NCI-H1417 (cell line): ENCODE data around the gene CR1L.
"Not testable (repeated sequence)": the region's sequence is repeated elsewhere in the genome, so short reads cannot be mapped to it uniquely, and the experiment has no call there.

Source experiments
- DNase-seq, 3 experiments: peaks; one replicate each; lab custom pipeline; 2025; lab: John Stamatoyannopoulos, UW

The CR1L gene

GRCh38 chr1:207680590-207681388 lies 35.9 kb downstream of the CR1L start:
- DNase-seq = not testable (repeated sequence)

DNA sequence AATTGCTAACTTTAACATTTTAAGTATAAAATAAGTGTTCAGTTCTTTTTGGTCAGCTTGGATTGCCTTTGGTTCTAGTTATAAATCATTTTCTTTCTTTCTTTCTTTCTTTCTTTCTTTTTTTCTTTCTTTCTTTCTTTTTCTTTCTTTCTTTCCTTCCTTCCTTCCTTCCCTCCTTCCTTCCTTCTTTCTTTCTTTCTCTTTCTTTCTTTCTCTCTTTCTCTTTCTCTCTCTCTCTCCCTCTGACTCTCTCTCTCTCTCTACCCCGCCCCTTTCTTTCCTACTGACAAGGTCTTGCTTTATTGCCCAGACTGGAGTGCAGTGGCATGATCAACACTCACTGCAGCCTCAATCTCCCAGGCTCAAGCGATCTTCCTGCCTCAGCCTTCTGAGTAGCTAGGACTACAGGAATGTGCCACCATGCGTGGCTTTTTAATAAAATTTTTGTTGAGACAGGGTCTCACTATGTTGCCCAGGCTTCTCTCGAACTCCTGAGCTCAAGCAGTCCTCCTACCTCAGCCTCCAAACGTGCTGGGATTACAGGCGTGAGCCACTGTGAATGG lies 38.0 kb downstream of the CR1L start:
- not testable (repeated sequence) for DNase-seq

- DNase-seq = not testable (repeated sequence)
Measured at GRCh38 chr1:207690551-207690950, 45.6 kb downstream of the CR1L start.

DNA sequence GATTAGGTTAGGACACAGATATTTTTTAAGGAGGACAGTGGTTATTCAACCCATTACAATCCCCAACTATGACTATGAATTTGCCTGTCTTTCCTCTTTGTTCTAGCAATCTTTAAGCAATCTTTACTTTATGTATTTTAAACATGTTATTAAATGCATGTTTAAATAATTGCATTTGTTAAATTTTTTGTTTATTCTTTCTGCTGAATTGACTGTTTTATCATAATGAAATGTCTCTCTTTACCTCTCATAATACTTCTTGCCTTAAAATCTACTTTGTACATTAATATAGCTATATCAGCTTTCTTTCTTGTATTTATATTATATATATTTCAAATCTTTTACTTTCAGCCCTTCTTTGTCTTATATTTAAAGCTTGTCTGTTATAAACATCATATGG lies 46.1 kb downstream of the CR1L start:
- no peak for DNase-seq

GRCh38 chr1:207691841-207692240 lies 46.9 kb downstream of the CR1L start:
- no peak for DNase-seq

DNA sequence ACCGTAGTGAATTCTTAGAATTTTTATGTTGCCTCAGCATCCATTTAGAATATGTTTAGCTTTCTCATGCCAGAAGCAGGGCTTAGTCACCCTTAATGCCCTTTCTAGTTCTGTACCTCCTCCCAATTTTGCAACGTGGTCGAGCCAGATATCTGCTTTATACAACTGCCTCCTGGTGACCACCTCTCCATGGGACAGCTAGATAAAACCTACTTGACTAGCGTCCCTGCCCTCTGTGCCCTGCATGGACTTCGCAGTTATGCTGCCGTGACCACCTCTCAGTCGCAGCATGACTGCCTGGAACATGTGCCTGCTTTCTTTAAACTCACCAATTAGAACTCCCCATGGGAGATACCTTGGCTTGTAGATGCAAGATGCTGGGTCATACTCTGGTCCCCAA lies 47.4 kb downstream of the CR1L start:
- not testable (repeated sequence) for DNase-seq

DNA sequence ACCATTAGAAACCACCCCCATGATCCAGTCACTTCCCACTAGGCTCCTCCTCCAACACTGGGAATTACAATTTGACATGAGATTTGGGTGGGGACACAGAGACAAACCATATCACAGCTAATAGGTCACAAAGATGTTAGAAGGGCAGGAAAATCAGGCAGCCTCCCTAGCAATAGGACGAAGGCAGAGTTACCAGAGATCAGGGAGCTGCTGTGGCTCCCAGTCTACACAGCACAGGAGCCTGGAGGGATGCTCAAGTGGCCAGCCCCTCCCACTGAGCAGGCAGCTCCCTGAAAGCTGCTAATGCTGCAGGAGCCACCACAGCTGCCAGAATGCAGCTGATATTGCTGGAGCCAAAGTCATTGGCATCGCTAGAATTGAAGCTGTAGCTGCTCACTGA lies 51.0 kb downstream of the CR1L start:
- DNase-seq = peak in 1 of 3 experiments; percentile 8

- peak; percentile 20 to 80 (median 57) for DNase-seq
Measured at GRCh38 chr1:207698822-207699483, 54.0 kb downstream of the CR1L start.

GRCh38 chr1:207702317-207702716 lies 57.4 kb downstream of the CR1L start:
- DNase-seq = no peak

DNA sequence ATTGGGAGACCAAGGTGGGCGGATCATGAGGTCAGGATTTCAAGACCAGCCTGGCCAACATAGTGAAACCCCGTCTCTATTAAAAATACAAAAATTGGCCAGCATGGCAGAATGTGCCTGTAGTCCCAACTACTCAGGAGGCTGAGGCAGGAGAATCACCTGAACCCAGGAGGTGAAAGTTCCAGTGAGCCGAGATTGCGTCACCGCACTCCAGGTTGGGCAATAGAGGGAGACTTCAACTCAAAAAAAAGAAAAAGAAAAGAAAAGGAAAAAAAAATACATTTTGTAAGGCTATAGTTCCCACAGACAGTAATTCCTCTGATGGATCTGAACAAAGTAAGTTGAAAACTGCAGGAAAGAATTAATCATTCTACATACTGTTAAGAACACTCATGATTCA lies 58.8 kb downstream of the CR1L start:
- no peak for DNase-seq

- DNase-seq = not testable (repeated sequence)
Measured at GRCh38 chr1:207708004-207708403, 63.1 kb downstream of the CR1L start.

GRCh38 chr1:207711285-207711684 lies 66.4 kb downstream of the CR1L start:
- peak in 1 of 3 experiments; percentile 15 for DNase-seq

- not testable (repeated sequence) for DNase-seq
Measured at GRCh38 chr1:207712701-207713100, 67.8 kb downstream of the CR1L start.

GRCh38 chr1:207713529-207713928 lies 68.6 kb downstream of the CR1L start:
- DNase-seq = no peak

DNA sequence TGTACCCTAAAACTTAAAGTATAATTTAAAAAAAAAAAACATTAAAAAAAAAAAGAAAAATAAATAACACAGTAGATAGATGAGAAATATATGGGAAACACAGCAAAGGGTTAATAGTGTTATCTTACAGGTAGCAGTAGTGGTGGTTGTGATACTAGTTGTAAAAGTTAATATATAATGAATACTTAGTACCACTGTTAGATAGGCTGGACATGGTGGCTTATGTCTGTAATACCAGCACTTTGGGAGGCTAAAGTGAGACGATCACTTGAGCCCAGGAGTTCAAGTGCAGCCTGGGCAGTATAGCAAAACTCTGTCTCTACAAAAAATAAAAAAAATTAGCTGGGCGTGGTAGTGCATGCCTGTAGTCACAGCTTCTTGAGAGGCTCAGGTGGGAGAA lies 74.3 kb downstream of the CR1L start:
- DNase-seq = no peak

GRCh38 chr1:207728200-207728858 lies 83.4 kb downstream of the CR1L start:
- not testable (repeated sequence) for DNase-seq

- DNase-seq = not testable (repeated sequence)
Measured at GRCh38 chr1:207737503-207738157, 92.7 kb downstream of the CR1L start.

DNA sequence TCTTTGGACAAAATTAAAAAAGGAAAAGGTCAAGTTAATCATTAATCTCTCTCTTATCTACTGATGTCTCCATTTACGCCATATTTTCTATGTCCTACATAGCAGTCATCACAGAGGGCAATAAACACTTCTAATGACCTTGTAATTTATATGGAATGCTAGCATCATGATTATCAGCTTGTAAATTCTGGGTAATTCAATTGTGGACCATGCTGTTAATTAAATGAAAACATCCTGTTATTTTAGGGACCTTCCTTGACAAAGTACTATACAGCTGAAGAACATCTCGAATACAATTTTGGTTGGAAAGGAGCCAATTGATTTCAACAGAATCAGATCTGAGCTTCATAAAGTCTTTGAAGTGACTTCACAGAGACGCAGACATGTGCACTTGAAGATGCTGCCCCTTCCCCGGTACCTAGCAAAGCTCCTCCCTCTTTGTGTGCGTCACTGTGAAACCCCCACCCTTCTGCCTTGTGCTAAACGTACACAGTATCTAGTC lies 93.3 kb downstream of the CR1L start:
- DNase-seq = peak in 1 of 3 experiments; percentile 20

- no peak for DNase-seq
Measured at GRCh38 chr1:207740207-207740606, 95.3 kb downstream of the CR1L start.

GRCh38 chr1:207742850-207743555 lies 98.1 kb downstream of the CR1L start:
- DNase-seq = no peak

DNA sequence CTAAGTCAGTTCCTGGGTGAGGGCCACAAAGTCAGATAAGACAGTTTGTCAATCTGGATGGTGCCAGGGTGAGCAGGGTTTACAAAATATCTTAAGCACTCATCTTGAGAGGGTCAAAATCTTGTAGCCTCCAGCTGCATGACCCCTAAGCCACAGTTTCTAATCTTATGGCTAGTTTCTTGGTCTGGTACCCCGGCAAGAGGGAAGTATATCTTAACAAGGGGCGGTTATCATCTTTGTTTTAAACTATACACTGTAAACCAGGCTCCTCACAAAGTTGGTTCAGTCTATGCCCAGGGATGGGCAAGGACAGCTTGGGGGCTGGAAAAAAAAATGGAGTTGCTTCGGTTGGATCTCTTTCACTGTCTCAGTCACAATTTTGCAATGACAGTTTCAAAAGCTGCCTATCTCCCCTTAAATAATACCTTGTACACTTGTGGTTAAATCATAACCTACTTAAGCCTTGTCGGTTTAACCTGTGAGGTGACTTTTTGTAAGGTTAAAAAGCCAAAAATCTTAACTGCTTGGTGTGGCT lies 99.1 kb downstream of the CR1L start:
- DNase-seq = no peak
